MM.1S (cell line): ENCODE measurements around the gene CD44.

Experiments
- DNase-seq: peaks from one replicate; pipeline ENCODE4 v3.0.0-alpha.2; 2015
- H2AFZ ChIP-seq: fragments of 300-600 bp; sonication (generic); 2 replicates; pipeline ENCODE4 v1.6.0; 2016; ENCODE audit warnings: antibody characterized with exemption, low read length
- H3F3A ChIP-seq: fragments of 300-600 bp; sonication (generic); 2 replicates; pipeline ENCODE4 v1.6.1; 2016; ENCODE audit warnings: mild to moderate bottlenecking, antibody characterized with exemption, low read length, moderate library complexity, mixed read lengths; ENCODE audit not compliant: insufficient read depth
- H3K27ac ChIP-seq: fragments of 300-600 bp; sonication (generic); 2 replicates; pipeline ENCODE4 v1.5.1; 2016; ENCODE audit warnings: mild to moderate bottlenecking, low read length
- H3K27me3 ChIP-seq: fragments of 300-600 bp; sonication (generic); replicated peaks from 2 replicates; pipeline ENCODE4 v1.6.0; 2016; ENCODE audit warnings: low read length; ENCODE audit not compliant: insufficient read depth
- H3K36me3 ChIP-seq: fragments of 300-600 bp; sonication (generic); replicated peaks from 2 replicates; pipeline ENCODE4 v1.6.1; 2016; ENCODE audit warnings: mild to moderate bottlenecking, low read length, mixed read lengths; ENCODE audit not compliant: insufficient read depth
- H3K4me1 ChIP-seq: fragments of 300-600 bp; sonication (generic); 2 replicates; pipeline ENCODE4 v1.6.1; 2016; ENCODE audit warnings: low read length, mixed read lengths
- H3K4me2 ChIP-seq: fragments of 300-600 bp; sonication (generic); 2 replicates; pipeline ENCODE4 v1.6.0; 2016; ENCODE audit warnings: low read depth, low read length
- H3K4me3 ChIP-seq: fragments of 300-600 bp; sonication (generic); 2 replicates; pipeline ENCODE4 v1.5.1; 2016; ENCODE audit warnings: low read length, mixed read lengths
- H3K79me2 ChIP-seq: fragments of 300-600 bp; sonication (generic); 2 replicates; pipeline ENCODE4 v1.6.1; 2016; ENCODE audit warnings: mixed run types, low read length, mixed read lengths
- H3K9ac ChIP-seq: fragments of 300-600 bp; sonication (generic); 2 replicates; pipeline ENCODE4 v1.6.1; 2016; ENCODE audit warnings: low read length, mixed read lengths
- H3K9me2 ChIP-seq: fragments of 300-600 bp; sonication (generic); replicated peaks from 2 replicates; pipeline ENCODE4 v1.6.1; 2016; ENCODE audit warnings: mild to moderate bottlenecking, low read length, mixed read lengths; ENCODE audit not compliant: insufficient read depth
- H3K9me3 ChIP-seq: fragments of 300-600 bp; sonication (generic); replicated peaks from 2 replicates; pipeline ENCODE4 v1.6.1; 2016; ENCODE audit warnings: mild to moderate bottlenecking, low read length, mixed read lengths; ENCODE audit not compliant: insufficient read depth
- H4K20me1 ChIP-seq: fragments of 300-600 bp; sonication (generic); 2 replicates; pipeline ENCODE4 v1.6.1; 2016; ENCODE audit warnings: mild to moderate bottlenecking, low read length, moderate library complexity, mixed read lengths; ENCODE audit not compliant: insufficient read depth
- CTCF ChIP-seq: fragments of 300-600 bp; sonication (generic); IDR thresholded peaks from 2 replicates; pipeline ENCODE4 v1.5.1; 2016; ENCODE audit warnings: antibody characterized with exemption, low read length, mixed read lengths
- EZH2 ChIP-seq: fragments of 300-600 bp; sonication (generic); optimal IDR thresholded peaks from 2 replicates; pipeline ENCODE3; 2017; ENCODE audit warnings: low read depth, mild to moderate bottlenecking, antibody characterized with exemption, low read length, mixed read lengths
- EZH2phosphoT487 ChIP-seq: fragments of 300-600 bp; sonication (generic); IDR thresholded peaks from 2 replicates; pipeline ENCODE4 v1.6.1; 2018; ENCODE audit warnings: antibody characterized with exemption, low read length

Gene CD44

GRCh38 chr11:35183326-35183925, 44.5 kb downstream of the CD44 start:
- Histone ChIP-seq H3K4me1 (peaks cover 79% of the 10 kb centered on the region), H4K20me1 (no peaks in the 10 kb centered on the region), H3K4me3 (no peak overlapping the region), H3K27ac (peak overlapping the region; percentile 61; the same call in 1 of the 2 replicates), H2AFZ (no peak overlapping the region), H3K9me3 (no peaks in the 10 kb centered on the region), H3K4me2 (peak overlapping the region; percentile 42; the same call in 1 of the 2 replicates), H3K36me3 (peaks cover 13% of the 10 kb centered on the region), H3K9ac (no peak overlapping the region), H3K9me2 (no peaks in the 10 kb centered on the region), H3F3A (peaks cover 27% of the 10 kb centered on the region), H3K79me2 (peaks cover 89% of the 10 kb centered on the region), H3K27me3 (no peaks in the 10 kb centered on the region)
- no peak for DNase-seq
- no peak for TF ChIP-seq EZH2
- no peak for TF ChIP-seq EZH2phosphoT487
- TF ChIP-seq CTCF = no peak

DNA sequence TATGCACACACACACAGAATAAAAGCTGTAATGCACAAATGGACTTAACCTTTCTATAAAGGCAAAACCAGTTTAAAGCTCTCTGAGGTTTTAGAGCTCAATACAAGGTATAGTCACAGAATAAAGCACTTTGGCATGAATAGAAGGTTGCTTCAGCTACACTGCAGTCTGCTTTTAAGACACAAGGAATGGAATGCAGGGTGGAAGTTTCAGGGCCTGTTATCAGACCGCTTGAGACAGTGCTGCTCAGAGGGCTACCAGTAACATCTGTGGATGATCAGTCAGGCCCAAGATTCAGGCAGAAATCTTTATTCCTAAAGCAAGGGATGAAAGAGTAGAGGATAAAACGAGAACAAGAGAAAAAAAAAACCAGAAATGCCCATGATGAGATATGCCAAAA, 46.7 kb downstream of the CD44 start:
- Histone ChIP-seq H3K27ac (no peak overlapping the region), H3K9me3 (no peaks in the 10 kb centered on the region), H3K27me3 (no peaks in the 10 kb centered on the region), H3F3A (peaks cover 10% of the 10 kb centered on the region), H3K4me1 (peaks cover 57% of the 10 kb centered on the region), H3K79me2 (peaks cover 87% of the 10 kb centered on the region), H3K36me3 (peaks cover 21% of the 10 kb centered on the region), H2AFZ (no peak overlapping the region), H4K20me1 (no peaks in the 10 kb centered on the region), H3K4me3 (no peak overlapping the region), H3K9ac (no peak overlapping the region), H3K4me2 (no peak overlapping the region), H3K9me2 (no peaks in the 10 kb centered on the region)
- no peak for TF ChIP-seq EZH2
- no peak for TF ChIP-seq EZH2phosphoT487
- no peak for TF ChIP-seq CTCF
- no peak for DNase-seq

- H4K20me1 ChIP-seq = no peaks in the 10 kb centered on the region
- H3K79me2 ChIP-seq = peaks cover 96% of the 10 kb centered on the region
- DNase-seq = no peak
- no peak overlapping the region for H3K27ac ChIP-seq
- no peak for TF ChIP-seq EZH2
- TF ChIP-seq EZH2phosphoT487 = no peak
- no peak for TF ChIP-seq CTCF
- peaks cover 26% of the 10 kb centered on the region for H3K36me3 ChIP-seq
- H3K4me1 ChIP-seq = peaks cover 43% of the 10 kb centered on the region
- no peak overlapping the region for H3K4me2 ChIP-seq
- no peaks in the 10 kb centered on the region for H3K9me2 ChIP-seq
- H3K4me3 ChIP-seq = no peak overlapping the region
- no peak overlapping the region for H2AFZ ChIP-seq
- no peaks in the 10 kb centered on the region for H3K9me3 ChIP-seq
- no peak overlapping the region for H3K9ac ChIP-seq
- H3F3A ChIP-seq = no peaks in the 10 kb centered on the region
- no peaks in the 10 kb centered on the region for H3K27me3 ChIP-seq
These were observed 49.0 kb downstream of the CD44 start for GRCh38 chr11:35187996-35188395.
